Measurements from ENCODE around the gene SSR3.

SSR3 gene

GRCh38 chr3:156525808-156526207 is 29.1 kb downstream of the SSR3 start:
- Histone ChIP-seq H3K9me3 (ENCODE audit: control insufficient read depth, low read length) (no peaks in the 10 kb centered on the region), H3K9ac (ENCODE audit: low read length) (no peak overlapping the region), H3K36me3 (ENCODE audit: control insufficient read depth, insufficient read depth, low read length) (no peaks in the 10 kb centered on the region), H3K4me3 (ENCODE audit: low read length) (no peak overlapping the region), H3K4me1 (ENCODE audit: control insufficient read depth, insufficient read depth, low read length) (no peaks in the 10 kb centered on the region), H3K27me3 (ENCODE audit: control insufficient read depth, insufficient read depth, low read length) (no peaks in the 10 kb centered on the region)

- H3K9ac ChIP-seq (ENCODE audit: low read length): no peak overlapping the region
- H3K27me3 ChIP-seq (ENCODE audit: control insufficient read depth, insufficient read depth, low read length): no peaks in the 10 kb centered on the region
- no peaks in the 10 kb centered on the region for H3K36me3 ChIP-seq (ENCODE audit: control insufficient read depth, insufficient read depth, low read length)
- no peak overlapping the region for H3K4me3 ChIP-seq (ENCODE audit: low read length)
- no peaks in the 10 kb centered on the region for H3K4me1 ChIP-seq (ENCODE audit: control insufficient read depth, insufficient read depth, low read length)
- no peaks in the 10 kb centered on the region for H3K9me3 ChIP-seq (ENCODE audit: control insufficient read depth, low read length)
Observed at GRCh38 chr3:156522673-156523072, 32.2 kb downstream of the SSR3 start.

- H3K36me3 ChIP-seq (ENCODE audit: control insufficient read depth, insufficient read depth, low read length): no peaks in the 10 kb centered on the region
- no peaks in the 10 kb centered on the region for H3K27me3 ChIP-seq (ENCODE audit: control insufficient read depth, insufficient read depth, low read length)
- no peaks in the 10 kb centered on the region for H3K4me1 ChIP-seq (ENCODE audit: control insufficient read depth, insufficient read depth, low read length)
- no peak overlapping the region for H3K4me3 ChIP-seq (ENCODE audit: low read length)
- no peak overlapping the region for H3K9ac ChIP-seq (ENCODE audit: low read length)
- H3K9me3 ChIP-seq (ENCODE audit: control insufficient read depth, low read length): no peaks in the 10 kb centered on the region
Observed at GRCh38 chr3:156519758-156520162, 35.2 kb downstream of the SSR3 start.

- Histone ChIP-seq H3K27me3 (ENCODE audit: control insufficient read depth, insufficient read depth, low read length) (no peaks in the 10 kb centered on the region), H3K9ac (ENCODE audit: low read length) (no peak overlapping the region), H3K9me3 (ENCODE audit: control insufficient read depth, low read length) (no peaks in the 10 kb centered on the region), H3K4me3 (ENCODE audit: low read length) (no peak overlapping the region), H3K36me3 (ENCODE audit: control insufficient read depth, insufficient read depth, low read length) (no peaks in the 10 kb centered on the region), H3K4me1 (ENCODE audit: control insufficient read depth, insufficient read depth, low read length) (peaks cover 3% of the 10 kb centered on the region)
Observed at GRCh38 chr3:156518726-156519125, 36.2 kb downstream of the SSR3 start.

- H3K4me1 ChIP-seq (ENCODE audit: control insufficient read depth, insufficient read depth, low read length): peaks cover 8% of the 10 kb centered on the region
- H3K36me3 ChIP-seq (ENCODE audit: control insufficient read depth, insufficient read depth, low read length): no peaks in the 10 kb centered on the region
- no peak overlapping the region for H3K4me3 ChIP-seq (ENCODE audit: low read length)
- H3K9ac ChIP-seq (ENCODE audit: low read length): no peak overlapping the region
- H3K27me3 ChIP-seq (ENCODE audit: control insufficient read depth, insufficient read depth, low read length): no peaks in the 10 kb centered on the region
- no peaks in the 10 kb centered on the region for H3K9me3 ChIP-seq (ENCODE audit: control insufficient read depth, low read length)
Observed at GRCh38 chr3:156516961-156517360, 38.0 kb downstream of the SSR3 start.

- H3K9me3 ChIP-seq (ENCODE audit: control insufficient read depth, low read length): no peaks in the 10 kb centered on the region
Observed at GRCh38 chr3:156516284-156516683, 38.6 kb downstream of the SSR3 start.

GRCh38 chr3:156513619-156514018 is 41.3 kb downstream of the SSR3 start:
- H3K9me3 ChIP-seq (ENCODE audit: control insufficient read depth, low read length): no peaks in the 10 kb centered on the region
- H3K27me3 ChIP-seq (ENCODE audit: control insufficient read depth, insufficient read depth, low read length): no peaks in the 10 kb centered on the region
- no peaks in the 10 kb centered on the region for H3K36me3 ChIP-seq (ENCODE audit: control insufficient read depth, insufficient read depth, low read length)
- peaks cover 8% of the 10 kb centered on the region for H3K4me1 ChIP-seq (ENCODE audit: control insufficient read depth, insufficient read depth, low read length)
- H3K4me3 ChIP-seq (ENCODE audit: low read length): no peak overlapping the region
- no peak overlapping the region for H3K9ac ChIP-seq (ENCODE audit: low read length)

More at GRCh38 chr3:156516284-156516683, 38.6 kb downstream of the SSR3 start:
- H3K4me3 ChIP-seq (ENCODE audit: low read length): no peak overlapping the region
- H3K4me1 ChIP-seq (ENCODE audit: control insufficient read depth, insufficient read depth, low read length): peaks cover 8% of the 10 kb centered on the region
- H3K36me3 ChIP-seq (ENCODE audit: control insufficient read depth, insufficient read depth, low read length): no peaks in the 10 kb centered on the region
- no peaks in the 10 kb centered on the region for H3K27me3 ChIP-seq (ENCODE audit: control insufficient read depth, insufficient read depth, low read length)
- H3K9ac ChIP-seq (ENCODE audit: low read length): no peak overlapping the region

GRCh38 chr3:156511987-156512677 is 42.8 kb downstream of the SSR3 start:
- peaks cover 8% of the 10 kb centered on the region for H3K4me1 ChIP-seq (ENCODE audit: control insufficient read depth, insufficient read depth, low read length)
- H3K36me3 ChIP-seq (ENCODE audit: control insufficient read depth, insufficient read depth, low read length): no peaks in the 10 kb centered on the region
- H3K27me3 ChIP-seq (ENCODE audit: control insufficient read depth, insufficient read depth, low read length): no peaks in the 10 kb centered on the region
- H3K9ac ChIP-seq (ENCODE audit: low read length): no peak overlapping the region
- no peak overlapping the region for H3K4me3 ChIP-seq (ENCODE audit: low read length)
- H3K9me3 ChIP-seq (ENCODE audit: control insufficient read depth, low read length): no peaks in the 10 kb centered on the region

- Histone ChIP-seq H3K4me1 (ENCODE audit: control insufficient read depth, insufficient read depth, low read length) (peaks cover 8% of the 10 kb centered on the region), H3K9me3 (ENCODE audit: control insufficient read depth, low read length) (no peaks in the 10 kb centered on the region), H3K9ac (ENCODE audit: low read length) (no peak overlapping the region), H3K4me3 (ENCODE audit: low read length) (no peak overlapping the region), H3K27me3 (ENCODE audit: control insufficient read depth, insufficient read depth, low read length) (no peaks in the 10 kb centered on the region), H3K36me3 (ENCODE audit: control insufficient read depth, insufficient read depth, low read length) (no peaks in the 10 kb centered on the region)
Observed at GRCh38 chr3:156509189-156510174, 45.4 kb downstream of the SSR3 start.

- Histone ChIP-seq H3K9ac (ENCODE audit: low read length) (no peak overlapping the region), H3K36me3 (ENCODE audit: control insufficient read depth, insufficient read depth, low read length) (no peaks in the 10 kb centered on the region), H3K4me3 (ENCODE audit: low read length) (no peak overlapping the region), H3K27me3 (ENCODE audit: control insufficient read depth, insufficient read depth, low read length) (no peaks in the 10 kb centered on the region), H3K9me3 (ENCODE audit: control insufficient read depth, low read length) (no peaks in the 10 kb centered on the region), H3K4me1 (ENCODE audit: control insufficient read depth, insufficient read depth, low read length) (no peaks in the 10 kb centered on the region)
Observed at GRCh38 chr3:156507285-156507684, 47.6 kb downstream of the SSR3 start.

- Histone ChIP-seq H3K9ac (ENCODE audit: low read length) (no peak overlapping the region), H3K36me3 (ENCODE audit: control insufficient read depth, insufficient read depth, low read length) (no peaks in the 10 kb centered on the region), H3K4me1 (ENCODE audit: control insufficient read depth, insufficient read depth, low read length) (no peaks in the 10 kb centered on the region), H3K27me3 (ENCODE audit: control insufficient read depth, insufficient read depth, low read length) (no peaks in the 10 kb centered on the region), H3K9me3 (ENCODE audit: control insufficient read depth, low read length) (no peaks in the 10 kb centered on the region), H3K4me3 (ENCODE audit: low read length) (no peak overlapping the region)
Observed at GRCh38 chr3:156498307-156498706, 56.6 kb downstream of the SSR3 start.

GRCh38 chr3:156497326-156497725 is 57.6 kb downstream of the SSR3 start:
- Histone ChIP-seq H3K9me3 (ENCODE audit: control insufficient read depth, low read length) (no peaks in the 10 kb centered on the region), H3K4me3 (ENCODE audit: low read length) (no peak overlapping the region), H3K9ac (ENCODE audit: low read length) (no peak overlapping the region), H3K27me3 (ENCODE audit: control insufficient read depth, insufficient read depth, low read length) (no peaks in the 10 kb centered on the region), H3K4me1 (ENCODE audit: control insufficient read depth, insufficient read depth, low read length) (no peaks in the 10 kb centered on the region), H3K36me3 (ENCODE audit: control insufficient read depth, insufficient read depth, low read length) (no peaks in the 10 kb centered on the region)

Measured in mucosa of stomach (tissue), 1 donor.